Adrenal gland (tissue), 5 donors: ENCODE results near the gene GYPB.
"Not testable (repeated sequence)": the region's sequence is repeated elsewhere in the genome, so short reads cannot be mapped to it uniquely, and the experiment has no call there.

Source experiments
- POLR2A ChIP-seq, 2 donors: fragments of 450-650 bp; IDR thresholded peaks; one replicate each; pipeline ENCODE4 v1.6.1; 2017; ENCODE audit warnings: antibody characterized with exemption in 2 of 2, mild to moderate bottlenecking in 2 of 2, moderate library complexity in 1 of 2
- TF ChIP-seq, protein P1 (sequence below), 6 experiments: fragments of 450-650 bp in 4 of 6; fragments of 200-600 bp in 2 of 6; sonication (generic) in 1 of 6; IDR thresholded peaks; 1 replicate in 5 of 6; 2 replicates in 1 of 6; pipeline versions ENCODE4 v1.5.1 to v1.8.0; 2016 to 2021; ENCODE audit warnings: antibody characterized with exemption in 6 of 6, mild to moderate bottlenecking in 2 of 6, moderate library complexity in 1 of 6
- donor health status: DM: no; HTN: no; CAD: no.

DNA sequence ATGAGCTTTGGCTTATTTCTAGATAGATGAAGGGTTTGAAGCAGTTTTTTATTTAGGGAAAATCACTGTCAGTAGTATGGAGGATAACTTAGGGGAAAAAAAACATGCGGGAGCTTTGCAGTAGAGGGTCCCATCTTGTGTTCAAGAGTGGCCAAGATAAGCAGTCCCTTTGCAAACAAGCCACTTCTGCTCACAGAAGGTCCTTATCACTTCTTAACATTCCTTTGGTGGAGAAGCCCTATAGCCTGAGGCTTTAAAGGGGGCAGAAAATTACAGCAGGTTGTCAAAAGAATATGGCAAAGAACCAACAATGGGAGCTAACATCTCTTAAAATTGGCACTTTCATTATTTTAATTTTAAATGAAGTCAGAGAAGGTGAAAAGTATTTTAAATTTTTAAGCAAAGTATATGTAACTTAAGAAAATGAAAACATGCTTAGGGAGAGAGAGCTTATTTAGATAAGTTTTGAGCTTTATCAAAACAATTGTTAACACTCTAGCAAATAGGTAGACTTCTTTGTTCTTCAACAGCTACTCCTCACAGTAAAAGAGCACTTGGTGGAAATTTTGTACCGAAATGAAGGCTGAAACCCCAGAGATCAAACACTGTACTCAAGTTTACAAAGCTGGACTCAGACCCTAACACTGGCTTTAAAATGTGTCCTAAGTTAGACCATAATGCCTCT lies 15.8 kb downstream of the GYPB start:
- TF ChIP-seq, protein P1, sequence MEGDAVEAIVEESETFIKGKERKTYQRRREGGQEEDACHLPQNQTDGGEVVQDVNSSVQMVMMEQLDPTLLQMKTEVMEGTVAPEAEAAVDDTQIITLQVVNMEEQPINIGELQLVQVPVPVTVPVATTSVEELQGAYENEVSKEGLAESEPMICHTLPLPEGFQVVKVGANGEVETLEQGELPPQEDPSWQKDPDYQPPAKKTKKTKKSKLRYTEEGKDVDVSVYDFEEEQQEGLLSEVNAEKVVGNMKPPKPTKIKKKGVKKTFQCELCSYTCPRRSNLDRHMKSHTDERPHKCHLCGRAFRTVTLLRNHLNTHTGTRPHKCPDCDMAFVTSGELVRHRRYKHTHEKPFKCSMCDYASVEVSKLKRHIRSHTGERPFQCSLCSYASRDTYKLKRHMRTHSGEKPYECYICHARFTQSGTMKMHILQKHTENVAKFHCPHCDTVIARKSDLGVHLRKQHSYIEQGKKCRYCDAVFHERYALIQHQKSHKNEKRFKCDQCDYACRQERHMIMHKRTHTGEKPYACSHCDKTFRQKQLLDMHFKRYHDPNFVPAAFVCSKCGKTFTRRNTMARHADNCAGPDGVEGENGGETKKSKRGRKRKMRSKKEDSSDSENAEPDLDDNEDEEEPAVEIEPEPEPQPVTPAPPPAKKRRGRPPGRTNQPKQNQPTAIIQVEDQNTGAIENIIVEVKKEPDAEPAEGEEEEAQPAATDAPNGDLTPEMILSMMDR (IDR thresholded peaks at IDR 0.05), result not testable (repeated sequence)
- TF ChIP-seq POLR2A (IDR thresholded peaks at IDR 0.05), result not testable (repeated sequence)
